Naive thymus-derived CD4-positive, alpha-beta T cell (primary cell): ENCODE measurements around the gene SATL1. TPM values are rescaled to one million over a fixed set of nuclear protein-coding genes. Genes with fewer than 3 reads are reported as not detected.
A peak's percentile ranks its signal among the peaks of the same experiment; 100 is the strongest.

Source experiments
- ATAC-seq: fragments of 150-1000 bp; cut with Tn5 transposase; 2 replicates; pipeline ENCODE4 v1.10.0; 2021; ENCODE audit warnings: mild to moderate bottlenecking, moderate library complexity
- CTCF ChIA-PET: fragments of 350-600 bp; sonication (Branson Sonifier 250); formaldehyde crosslinking; loops from one replicate; lab custom pipeline; 2021; ENCODE audit warnings: antibody characterized with exemption; lab: Charles Lee
- POLR2A ChIA-PET: fragments of 350-600 bp; sonication (Branson Sonifier 250); formaldehyde crosslinking; loops from one replicate; lab custom pipeline; 2021; ENCODE audit warnings: antibody characterized with exemption, inconsistent platforms; lab: Charles Lee
- DNase-seq, 9 donors: peaks; one replicate each; pipeline versions ENCODE4 v3.0.0 to v3.0.0-alpha.2; 2020 to 2022; ENCODE audit warnings: mixed read lengths in 1 of 9
- H3K27ac ChIP-seq: one replicate; pipeline ENCODE4 v1.7.0; 2013; ENCODE audit warnings: mild to moderate bottlenecking, low read depth, low read length, moderate library complexity
- H3K27me3 ChIP-seq, 2 donors: one replicate each; pipeline ENCODE4 v1.7.0; 2013; ENCODE audit warnings: low read length in 2 of 2, mild to moderate bottlenecking in 2 of 2, moderate library complexity in 2 of 2; ENCODE audit not compliant: control insufficient read depth in 2 of 2, insufficient read depth in 2 of 2
- H3K36me3 ChIP-seq, 3 experiments: 1 replicate in 2 of 3; 2 replicates in 1 of 3; pipeline ENCODE4 v1.7.0; 2013; ENCODE audit warnings: low read length in 3 of 3, mild to moderate bottlenecking in 3 of 3, moderate library complexity in 1 of 3; ENCODE audit not compliant: insufficient read depth in 3 of 3, control insufficient read depth in 2 of 3
- H3K4me1 ChIP-seq, 2 donors: one replicate each; pipeline ENCODE4 v1.7.0; 2013; ENCODE audit warnings: low read length in 2 of 2, mild to moderate bottlenecking in 2 of 2, moderate library complexity in 1 of 2; ENCODE audit not compliant: control insufficient read depth in 2 of 2, insufficient read depth in 2 of 2
- H3K4me3 ChIP-seq: 2 replicates; pipeline ENCODE4 v1.7.0; 2013; ENCODE audit warnings: mild to moderate bottlenecking, low read length
- H3K9me3 ChIP-seq, 3 experiments: 1 replicate in 2 of 3; 2 replicates in 1 of 3; pipeline ENCODE4 v1.7.0; 2013; ENCODE audit warnings: low read length in 3 of 3; ENCODE audit not compliant: control insufficient read depth in 2 of 3
- H3K27ac Mint-ChIP-seq, 9 donors: one replicate each; pipeline ENCODE4 v1.8.0; 2020 to 2022; ENCODE audit warnings: mixed read lengths in 9 of 9, mild to moderate bottlenecking in 8 of 9, moderate library complexity in 5 of 9, inconsistent platforms in 2 of 9
- H3K27me3 Mint-ChIP-seq, 5 donors: one replicate each; pipeline ENCODE4 v1.8.0; 2021 to 2022; ENCODE audit warnings: mixed read lengths in 5 of 5, mild to moderate bottlenecking in 1 of 5
- H3K36me3 Mint-ChIP-seq, 5 donors: one replicate each; pipeline ENCODE4 v1.8.0; 2020 to 2022; ENCODE audit warnings: mixed read lengths in 5 of 5, mild to moderate bottlenecking in 3 of 5, inconsistent platforms in 1 of 5
- H3K4me1 Mint-ChIP-seq, 7 donors: one replicate each; pipeline ENCODE4 v1.8.0; 2020 to 2022; ENCODE audit warnings: mixed read lengths in 7 of 7, mild to moderate bottlenecking in 3 of 7, inconsistent platforms in 1 of 7
- H3K4me3 Mint-ChIP-seq, 10 donors: one replicate each; pipeline ENCODE4 v1.8.0; 2020 to 2022; ENCODE audit warnings: mild to moderate bottlenecking in 10 of 10, mixed read lengths in 10 of 10, moderate library complexity in 6 of 10, inconsistent platforms in 2 of 10
- H3K9me3 Mint-ChIP-seq, 11 donors: one replicate each; pipeline ENCODE4 v1.8.0; 2020 to 2022; ENCODE audit warnings: mixed read lengths in 11 of 11, mild to moderate bottlenecking in 4 of 11, inconsistent platforms in 1 of 11, moderate library complexity in 1 of 11
- intact Hi-C, 2 donors: fragments of 100-400 bp; cut with micrococcal nuclease; formaldehyde crosslinking; loops; one replicate each; pipeline ENCODE4 v1.15.1; 2023
- polyA plus RNA-seq, 2 donors: library from polyadenylated mRNA; unstranded; fragments of 300-500 nt; fragmentation: Illumina TruSeq; gene quantifications; one replicate each; pipeline ENCODE4 v1.2.3, GENCODE V29; 2021
- total RNA-seq, 6 experiments: library from RNA in 5 of 6; stranded (reverse) in 5 of 6; gene quantifications; 1 replicate in 5 of 6; 2 replicates in 1 of 6; pipeline ENCODE4 v1.2.3 and lab custom pipeline; 2021 to 2026

SATL1 gene
- total and polyA plus RNA-seq, 7 experiments from 2014 or later = not detected

- no peak overlapping the region for H3K4me3 Mint-ChIP-seq
- H3K36me3 Mint-ChIP-seq = no peaks in the 10 kb centered on the region
- Histone ChIP-seq H3K27ac (no peak overlapping the region), H3K9me3 (no peaks in the 10 kb centered on the region), H3K36me3 (no peaks in the 10 kb centered on the region), H3K4me1 (no peaks in the 10 kb centered on the region), H3K4me3 (no peak overlapping the region), H3K27me3 (no peaks in the 10 kb centered on the region)
- no peaks in the 10 kb centered on the region for H3K9me3 Mint-ChIP-seq
- H3K27ac Mint-ChIP-seq = no peak overlapping the region
- DNase-seq (peak in 2 of 9 donors; percentile 9 to 10), ATAC-seq (no peak)
- POLR2A ChIA-PET = no interaction called here
- H3K4me1 Mint-ChIP-seq = no peaks in the 10 kb centered on the region
- CTCF ChIA-PET = interaction anchor here (0.6 kb wide), 2 partner anchors 22 to 1459 kb away, joined by 3 to 4 read pairs; no protein-coding TSS in a partner anchor
- intact Hi-C loops = loop anchor here (1.0 to 10.0 kb wide), 3 partner anchors 433 to 1833 kb away; no protein-coding TSS in a partner anchor
- no peaks in the 10 kb centered on the region for H3K27me3 Mint-ChIP-seq
These were observed 132.2 kb downstream of the SATL1 start for GRCh38 chrX:85111347-85111746.

DNA sequence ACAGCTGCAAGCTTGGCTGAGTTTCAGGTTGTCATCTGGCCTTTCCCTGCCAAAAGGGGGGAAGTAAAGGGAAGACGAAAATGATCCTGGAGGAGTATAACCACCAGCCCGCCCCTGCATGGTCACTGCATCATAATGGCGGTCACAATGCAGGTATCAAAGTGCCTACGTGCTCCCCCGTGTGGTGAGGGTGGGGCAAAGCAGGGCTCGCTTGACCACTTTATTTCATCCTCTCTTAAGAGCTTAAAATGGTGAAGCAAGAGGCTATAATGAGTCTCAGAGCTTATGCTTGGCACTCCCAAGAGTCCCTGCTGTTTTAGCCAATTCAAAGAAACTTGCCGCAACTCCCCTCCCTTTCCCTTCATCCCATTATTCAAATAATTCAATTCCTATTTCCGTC, 134.3 kb downstream of the SATL1 start:
- DNase-seq (no peak), ATAC-seq (no peak)
- Mint-ChIP-seq H3K4me3 (no peak overlapping the region), H3K27me3 (no peaks in the 10 kb centered on the region), H3K4me1 (peaks cover 0 to 1% (median 0%) of the 10 kb centered on the region in 7 donors), H3K36me3 (no peaks in the 10 kb centered on the region), H3K9me3 (no peaks in the 10 kb centered on the region), H3K27ac (no peak overlapping the region)
- Histone ChIP-seq H3K4me1 (no peaks in the 10 kb centered on the region), H3K36me3 (no peaks in the 10 kb centered on the region), H3K27me3 (no peaks in the 10 kb centered on the region), H3K27ac (no peak overlapping the region), H3K9me3 (no peaks in the 10 kb centered on the region), H3K4me3 (no peak overlapping the region)
- POLR2A ChIA-PET = no interaction called here
- intact Hi-C loops = no loop called here
- CTCF ChIA-PET = interaction anchor here (0.7 kb wide), 1 partner anchor 168 kb away, joined by 3 read pairs; no protein-coding TSS in a partner anchor

GRCh38 chrX:85108165-85108564, 135.4 kb downstream of the SATL1 start:
- intact Hi-C loops = no loop called here
- no peak overlapping the region for H3K27ac ChIP-seq
- no peaks in the 10 kb centered on the region for H3K36me3 Mint-ChIP-seq
- no peak for DNase-seq
- peaks cover 0 to 1% (median 0%) of the 10 kb centered on the region in 7 donors for H3K4me1 Mint-ChIP-seq
- H3K27me3 Mint-ChIP-seq = no peaks in the 10 kb centered on the region
- peak overlapping the region in 1 of 9 donors; percentile 78 for H3K27ac Mint-ChIP-seq
- no peaks in the 10 kb centered on the region for H3K27me3 ChIP-seq
- H3K4me3 ChIP-seq = no peak overlapping the region
- H3K4me1 ChIP-seq = no peaks in the 10 kb centered on the region
- H3K9me3 Mint-ChIP-seq = no peaks in the 10 kb centered on the region
- H3K36me3 ChIP-seq = no peaks in the 10 kb centered on the region
- H3K4me3 Mint-ChIP-seq = no peak overlapping the region
- CTCF ChIA-PET = no interaction called here
- POLR2A ChIA-PET = no interaction called here
- no peak for ATAC-seq
- no peaks in the 10 kb centered on the region for H3K9me3 ChIP-seq

DNA sequence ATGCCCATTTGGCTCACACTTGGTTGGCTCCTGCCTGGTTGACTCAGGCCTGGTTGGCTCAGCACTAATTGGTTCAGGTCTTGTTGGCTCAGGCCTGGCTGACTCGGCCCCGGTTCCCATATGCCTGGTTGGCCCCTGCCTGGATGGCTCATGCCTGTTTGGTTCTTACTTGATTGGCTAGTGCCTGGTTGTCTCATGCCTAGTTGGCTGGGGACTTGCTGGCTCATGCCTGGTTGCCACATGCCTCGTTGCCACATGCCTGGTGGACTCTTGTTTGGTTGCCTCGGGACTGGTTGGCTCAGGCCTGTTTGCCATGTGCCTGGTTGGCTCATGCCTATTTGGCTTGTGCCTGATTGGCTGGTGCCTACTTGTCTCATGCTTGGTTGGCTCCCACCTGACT, 136.2 kb downstream of the SATL1 start:
- POLR2A ChIA-PET = no interaction called here
- H3K27me3 Mint-ChIP-seq = no peaks in the 10 kb centered on the region
- H3K4me3 ChIP-seq = no peak overlapping the region
- DNase-seq (no peak), ATAC-seq (no peak)
- CTCF ChIA-PET = no interaction called here
- no peaks in the 10 kb centered on the region for H3K9me3 Mint-ChIP-seq
- intact Hi-C loops = no loop called here
- no peaks in the 10 kb centered on the region for H3K36me3 ChIP-seq
- H3K9me3 ChIP-seq = no peaks in the 10 kb centered on the region
- no peak overlapping the region for H3K4me3 Mint-ChIP-seq
- H3K27ac Mint-ChIP-seq = no peak overlapping the region
- no peaks in the 10 kb centered on the region for H3K4me1 ChIP-seq
- H3K4me1 Mint-ChIP-seq = peaks cover 0 to 1% (median 0%) of the 10 kb centered on the region in 7 donors
- H3K27ac ChIP-seq = no peak overlapping the region
- no peaks in the 10 kb centered on the region for H3K36me3 Mint-ChIP-seq
- H3K27me3 ChIP-seq = no peaks in the 10 kb centered on the region

DNA sequence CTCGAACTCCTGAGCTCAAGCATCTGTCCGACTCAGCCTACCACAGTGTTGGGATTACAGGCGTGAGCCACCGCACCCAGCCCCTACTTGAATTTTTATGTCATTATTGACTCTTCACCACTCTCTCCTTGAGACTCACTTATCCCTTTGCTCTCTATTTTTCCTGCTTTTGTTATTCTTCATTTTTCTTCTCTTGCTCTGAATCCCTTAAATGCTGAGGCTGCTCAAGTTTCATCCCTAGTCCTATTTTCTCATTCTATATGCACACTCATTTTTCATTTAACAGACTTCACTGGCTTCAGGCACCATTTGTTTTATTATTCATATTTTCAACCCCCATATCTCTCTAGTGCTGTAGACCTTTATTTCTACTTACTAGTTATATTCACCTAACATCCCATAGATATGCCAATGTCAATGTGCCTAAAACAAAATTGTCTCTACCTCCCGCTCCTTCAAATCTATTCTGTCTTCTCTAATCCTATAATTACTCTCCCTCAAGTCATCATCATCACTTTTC, 154.2 kb downstream of the SATL1 start:
- POLR2A ChIA-PET = no interaction called here

DNA sequence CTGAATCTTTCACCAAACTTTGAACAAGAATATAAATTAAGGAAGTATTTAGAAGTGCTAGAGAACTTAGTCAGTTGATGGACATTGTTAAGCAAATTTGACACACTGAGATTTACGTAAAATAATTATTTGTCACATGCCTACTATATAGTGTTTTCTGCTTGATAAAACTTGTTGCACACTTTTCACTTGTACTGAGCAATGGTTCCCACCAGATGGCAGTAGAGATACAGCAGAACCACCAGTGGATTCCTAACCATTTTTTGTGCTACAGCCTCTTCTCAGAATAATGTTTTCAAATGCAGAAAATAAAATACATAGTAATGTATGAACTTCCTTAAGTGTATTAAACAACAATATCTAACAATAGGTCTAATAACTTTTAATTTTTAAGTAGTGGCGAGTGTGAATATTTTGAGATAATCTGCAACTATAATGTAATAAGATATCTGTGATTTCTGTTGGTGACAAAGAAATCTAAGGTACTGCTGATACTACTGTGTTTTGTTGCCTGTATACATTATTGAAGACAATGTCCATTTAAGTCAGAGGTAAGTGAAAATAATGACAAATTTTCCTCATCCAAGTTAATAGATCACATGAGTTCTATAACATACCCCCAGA, 158.7 kb downstream of the SATL1 start:
- no peak overlapping the region for H3K27ac Mint-ChIP-seq
- intact Hi-C loops = no loop called here
- DNase-seq = peak in 6 of 9 donors; percentile 2 to 39 (median 28)
- Histone ChIP-seq H3K27me3 (no peaks in the 10 kb centered on the region), H3K27ac (no peak overlapping the region), H3K36me3 (no peaks in the 10 kb centered on the region), H3K4me1 (no peaks in the 10 kb centered on the region), H3K4me3 (no peak overlapping the region), H3K9me3 (no peaks in the 10 kb centered on the region)
- H3K4me3 Mint-ChIP-seq = no peak overlapping the region
- POLR2A ChIA-PET = no interaction called here
- peaks cover 0 to 1% (median 0%) of the 10 kb centered on the region in 7 donors for H3K4me1 Mint-ChIP-seq
- ATAC-seq = peak; percentile 53
- peaks cover 8 to 29% (median 15%) of the 10 kb centered on the region in 5 donors for H3K36me3 Mint-ChIP-seq
- H3K27me3 Mint-ChIP-seq = no peaks in the 10 kb centered on the region
- CTCF ChIA-PET = interaction anchor here (0.7 kb wide), 1 partner anchor 159 kb away, joined by 5 read pairs; the partner anchor contains the start of genes SATL1 and ZNF711
- peaks cover 0 to under 1% (median 0%) of the 10 kb centered on the region in 11 donors for H3K9me3 Mint-ChIP-seq

More for the DNA sequence above, 154.2 kb downstream of the SATL1 start:
- Histone ChIP-seq H3K9me3 (no peaks in the 10 kb centered on the region), H3K27me3 (no peaks in the 10 kb centered on the region), H3K4me1 (no peaks in the 10 kb centered on the region), H3K27ac (no peak overlapping the region), H3K36me3 (no peaks in the 10 kb centered on the region), H3K4me3 (no peak overlapping the region)
- intact Hi-C loops = no loop called here
- Mint-ChIP-seq H3K4me1 (no peaks in the 10 kb centered on the region), H3K27me3 (no peaks in the 10 kb centered on the region), H3K4me3 (no peak overlapping the region), H3K36me3 (peaks cover 8 to 27% (median 13%) of the 10 kb centered on the region in 5 donors), H3K27ac (peak overlapping the region in 1 of 9 donors; percentile 33), H3K9me3 (no peaks in the 10 kb centered on the region)
- DNase-seq (no peak), ATAC-seq (no peak)
- CTCF ChIA-PET = interaction anchor here (0.8 kb wide), 1 partner anchor 22 kb away, joined by 4 read pairs; no protein-coding TSS in a partner anchor
